Activated naive CD4-positive, alpha-beta T cell treated with anti-CD3 and anti-CD28 coated beads for 36 hours (primary cell): ENCODE measurements around the gene ETS1. TPM values are rescaled to one million over a fixed set of nuclear protein-coding genes. Genes with fewer than 3 reads are reported as not detected.

Experiments used
- CTCF ChIA-PET: fragments of 350-600 bp; sonication (Branson Sonifier 250); formaldehyde crosslinking; loops from one replicate; lab custom pipeline; 2021; ENCODE audit warnings: antibody characterized with exemption; lab: Charles Lee
- DNase-seq: peaks from one replicate; pipeline ENCODE4 v3.0.0-alpha.2; 2020
- H3K27ac Mint-ChIP-seq: one replicate; pipeline ENCODE4 v1.8.0; 2021; ENCODE audit warnings: mild to moderate bottlenecking, mixed read lengths
- H3K27me3 Mint-ChIP-seq: one replicate; pipeline ENCODE4 v1.8.0; 2021; ENCODE audit warnings: low read depth, mixed read lengths
- H3K36me3 Mint-ChIP-seq: one replicate; pipeline ENCODE4 v1.8.0; 2021; ENCODE audit warnings: low read depth, mixed read lengths
- H3K4me1 Mint-ChIP-seq: one replicate; pipeline ENCODE4 v1.8.0; 2021; ENCODE audit warnings: low read depth, mixed read lengths
- H3K4me3 Mint-ChIP-seq: one replicate; pipeline ENCODE4 v1.8.0; 2021; ENCODE audit warnings: mild to moderate bottlenecking, moderate library complexity, mixed read lengths
- H3K9me3 Mint-ChIP-seq: one replicate; pipeline ENCODE4 v1.8.0; 2021; ENCODE audit warnings: mixed read lengths
- intact Hi-C: fragments of 100-400 bp; cut with micrococcal nuclease; formaldehyde crosslinking; loops from one replicate; pipeline ENCODE4 v1.15.1; 2023
- total RNA-seq, 2 experiments: library from RNA; stranded (reverse); gene quantifications; one replicate each; pipeline ENCODE4 v1.2.3, GENCODE V29; 2021

The ETS1 gene
- total RNA-seq, 2 experiments from 2014 or later, result 336 to 338 TPM

DNA sequence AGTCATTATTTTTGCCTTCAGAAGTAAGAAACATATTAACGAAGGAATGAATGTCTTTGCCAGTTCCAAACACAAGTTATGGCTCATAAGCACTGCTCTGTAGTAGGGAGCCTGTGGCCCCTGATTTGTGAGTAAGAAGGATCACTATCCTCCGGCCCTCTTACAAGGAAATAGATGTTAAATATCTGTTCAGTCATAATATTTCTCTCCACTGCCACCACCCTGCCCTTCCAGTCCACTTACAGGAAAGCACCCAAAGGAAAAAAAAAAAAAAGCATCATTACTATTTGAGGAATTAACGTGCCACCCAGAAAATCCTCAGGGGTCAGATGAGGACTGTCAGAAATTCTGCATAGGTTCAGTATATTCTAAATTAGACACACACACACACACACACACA, 123.4 kb downstream of the ETS1 start:
- Mint-ChIP-seq H3K27me3 (no peaks in the 10 kb centered on the region), H3K4me1 (peaks cover 92% of the 10 kb centered on the region), H3K27ac (peak overlapping the region; percentile 97), H3K4me3 (peak overlapping the region; percentile 52), H3K36me3 (peaks cover 99% of the 10 kb centered on the region), H3K9me3 (no peaks in the 10 kb centered on the region)
- intact Hi-C loops, result loop anchor here (2.0 kb wide), 2 partner anchors 41 to 367 kb away; no protein-coding TSS in a partner anchor
- DNase-seq, result peak; percentile 28
- CTCF ChIA-PET, result interaction anchor here (0.5 to 2.6 kb wide), 6 partner anchors 25 to 175 kb away, joined by 3 to 14 read pairs (median 5); no protein-coding TSS in a partner anchor

DNA sequence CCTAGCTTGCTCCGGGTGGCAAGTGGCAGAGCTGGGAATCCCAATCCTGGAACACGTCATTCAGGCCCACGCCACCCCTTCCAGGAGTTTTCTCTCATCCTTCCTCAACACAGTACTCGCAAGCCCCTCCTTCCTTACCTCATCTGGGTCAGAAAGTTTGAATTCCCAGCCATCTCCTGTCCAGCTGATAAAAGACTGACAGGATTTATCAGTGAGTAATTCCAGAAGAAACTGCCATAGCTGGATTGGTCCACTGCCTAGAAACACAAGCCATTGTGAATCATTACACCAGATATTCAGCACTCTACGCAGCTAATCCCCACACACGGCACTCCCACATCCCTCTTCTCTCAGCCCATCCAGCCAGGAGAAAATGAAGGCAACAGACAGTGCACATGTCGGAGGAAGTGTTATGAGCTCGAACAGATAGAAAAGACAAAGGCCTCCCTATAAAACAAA, 124.0 kb downstream of the ETS1 start:
- intact Hi-C loops, result no loop called here
- CTCF ChIA-PET, result interaction anchor here (0.6 to 1.2 kb wide), 4 partner anchors 9 to 237 kb away, joined by 3 read pairs; no protein-coding TSS in a partner anchor
- no peak for DNase-seq
- Mint-ChIP-seq H3K4me3 (peak overlapping the region; percentile 35), H3K9me3 (no peaks in the 10 kb centered on the region), H3K27ac (peak overlapping the region; percentile 97), H3K27me3 (no peaks in the 10 kb centered on the region), H3K36me3 (peaks cover 96% of the 10 kb centered on the region), H3K4me1 (peaks cover 86% of the 10 kb centered on the region)

DNA sequence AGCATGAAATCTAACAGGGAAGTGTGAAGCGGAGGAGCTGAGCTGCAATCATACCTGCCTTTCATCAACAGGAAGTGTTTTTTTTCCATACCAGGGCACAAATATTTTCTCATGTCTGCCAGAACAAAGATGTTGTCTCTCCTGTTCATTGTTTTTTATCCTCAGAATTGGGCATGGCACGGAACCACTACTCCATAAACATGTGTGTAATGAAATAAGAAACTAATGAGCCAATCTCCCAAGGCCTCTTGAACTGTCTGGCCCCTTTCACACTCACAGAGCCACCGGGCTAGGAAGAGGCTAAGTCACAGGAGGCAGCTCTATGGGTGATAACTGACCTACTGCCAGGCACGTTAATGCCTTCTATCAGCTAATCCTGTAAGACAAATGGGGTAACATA, 124.4 kb downstream of the ETS1 start:
- Mint-ChIP-seq H3K4me3 (peak overlapping the region; percentile 35), H3K4me1 (peaks cover 81% of the 10 kb centered on the region), H3K27ac (peak overlapping the region; percentile 97), H3K36me3 (peaks cover 95% of the 10 kb centered on the region), H3K27me3 (no peaks in the 10 kb centered on the region), H3K9me3 (no peaks in the 10 kb centered on the region)
- intact Hi-C loops, result no loop called here
- peak; percentile 19 for DNase-seq
- CTCF ChIA-PET, result interaction anchor here (0.6 to 1.2 kb wide), 5 partner anchors 10 to 236 kb away, joined by 3 to 4 read pairs (median 3); no protein-coding TSS in a partner anchor

DNA sequence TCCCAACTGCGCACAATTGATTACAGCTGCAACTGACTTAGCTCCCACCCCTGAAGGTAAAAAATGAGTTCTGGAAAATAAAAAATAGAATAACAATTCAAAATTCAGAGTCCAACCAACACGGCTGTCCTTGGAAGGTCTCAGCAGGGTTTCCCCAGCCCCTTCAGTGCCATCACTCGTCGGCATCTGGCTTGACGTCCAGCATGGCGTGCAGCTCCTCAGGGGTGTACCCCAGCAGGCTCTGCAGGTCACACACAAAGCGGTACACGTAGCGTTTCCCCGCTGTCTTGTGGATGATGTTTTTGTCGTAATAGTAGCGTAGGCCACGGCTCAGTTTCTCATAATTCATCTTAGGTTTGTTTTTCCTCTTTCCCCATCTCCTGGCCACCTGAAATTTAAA, 125.2 kb downstream of the ETS1 start:
- Mint-ChIP-seq H3K36me3 (peaks cover 94% of the 10 kb centered on the region), H3K4me3 (no peak overlapping the region), H3K27ac (peak overlapping the region; percentile 97), H3K9me3 (no peaks in the 10 kb centered on the region), H3K4me1 (peaks cover 77% of the 10 kb centered on the region), H3K27me3 (no peaks in the 10 kb centered on the region)
- no peak for DNase-seq
- intact Hi-C loops, result no loop called here
- CTCF ChIA-PET, result interaction anchor here (0.8 to 1.2 kb wide), 2 partner anchors 56 to 173 kb away, joined by 3 to 4 read pairs; no protein-coding TSS in a partner anchor

DNA sequence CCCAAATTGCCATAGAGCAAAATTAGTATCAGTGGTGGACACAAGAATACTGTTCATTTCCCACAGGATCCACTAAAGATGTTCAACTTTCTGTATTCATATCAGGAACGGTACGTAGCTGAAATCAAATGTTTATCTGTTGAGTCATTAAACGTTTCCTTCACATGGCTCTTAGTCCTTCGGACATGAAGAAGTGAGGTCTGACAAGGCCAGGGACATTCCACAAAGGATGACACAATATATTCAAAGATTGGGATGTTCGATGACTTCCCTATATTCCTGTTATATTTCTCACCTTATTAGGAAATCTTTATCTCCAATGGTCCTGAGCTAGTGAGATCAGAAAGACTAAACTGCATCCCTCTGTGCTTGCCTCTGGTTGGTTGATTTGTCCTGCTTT, 129.0 kb downstream of the ETS1 start:
- no peaks in the 10 kb centered on the region for H3K9me3 Mint-ChIP-seq
- CTCF ChIA-PET, result interaction anchor here (0.6 to 2.2 kb wide), 4 partner anchors 18 to 301 kb away, joined by 3 to 8 read pairs (median 4); no protein-coding TSS in a partner anchor
- no peak for DNase-seq
- peaks cover 66% of the 10 kb centered on the region for H3K4me1 Mint-ChIP-seq
- H3K27ac Mint-ChIP-seq, result no peak overlapping the region
- H3K4me3 Mint-ChIP-seq, result no peak overlapping the region
- intact Hi-C loops, result no loop called here
- peaks cover 62% of the 10 kb centered on the region for H3K36me3 Mint-ChIP-seq
- H3K27me3 Mint-ChIP-seq, result no peaks in the 10 kb centered on the region

DNA sequence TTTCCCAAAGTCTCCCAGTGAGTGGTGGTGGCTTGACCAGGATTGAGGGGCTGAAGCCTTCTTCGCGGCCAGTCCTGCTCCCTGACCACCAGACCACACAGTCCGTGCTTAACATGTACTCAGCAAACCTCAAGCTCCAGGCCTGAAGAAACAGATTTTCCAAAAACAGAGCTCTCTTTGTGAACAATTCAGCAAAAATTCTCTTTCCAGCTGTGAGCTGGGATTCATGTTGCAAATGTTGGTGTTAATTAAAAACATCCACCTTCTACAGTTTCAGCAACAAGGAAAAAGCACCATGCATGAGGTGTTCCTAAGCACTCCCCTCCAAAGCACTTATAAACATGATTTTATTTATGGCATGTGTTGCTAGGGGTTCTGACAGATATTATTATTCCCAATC, 129.5 kb downstream of the ETS1 start:
- DNase-seq, result no peak
- H3K36me3 Mint-ChIP-seq, result peaks cover 58% of the 10 kb centered on the region
- no peaks in the 10 kb centered on the region for H3K27me3 Mint-ChIP-seq
- intact Hi-C loops, result no loop called here
- H3K9me3 Mint-ChIP-seq, result no peaks in the 10 kb centered on the region
- CTCF ChIA-PET, result interaction anchor here (1.3 to 2.3 kb wide), 3 partner anchors 167 to 300 kb away, joined by 5 to 8 read pairs (median 6); no protein-coding TSS in a partner anchor
- no peak overlapping the region for H3K4me3 Mint-ChIP-seq
- peak overlapping the region; percentile 64 for H3K27ac Mint-ChIP-seq
- H3K4me1 Mint-ChIP-seq, result peaks cover 66% of the 10 kb centered on the region

DNA sequence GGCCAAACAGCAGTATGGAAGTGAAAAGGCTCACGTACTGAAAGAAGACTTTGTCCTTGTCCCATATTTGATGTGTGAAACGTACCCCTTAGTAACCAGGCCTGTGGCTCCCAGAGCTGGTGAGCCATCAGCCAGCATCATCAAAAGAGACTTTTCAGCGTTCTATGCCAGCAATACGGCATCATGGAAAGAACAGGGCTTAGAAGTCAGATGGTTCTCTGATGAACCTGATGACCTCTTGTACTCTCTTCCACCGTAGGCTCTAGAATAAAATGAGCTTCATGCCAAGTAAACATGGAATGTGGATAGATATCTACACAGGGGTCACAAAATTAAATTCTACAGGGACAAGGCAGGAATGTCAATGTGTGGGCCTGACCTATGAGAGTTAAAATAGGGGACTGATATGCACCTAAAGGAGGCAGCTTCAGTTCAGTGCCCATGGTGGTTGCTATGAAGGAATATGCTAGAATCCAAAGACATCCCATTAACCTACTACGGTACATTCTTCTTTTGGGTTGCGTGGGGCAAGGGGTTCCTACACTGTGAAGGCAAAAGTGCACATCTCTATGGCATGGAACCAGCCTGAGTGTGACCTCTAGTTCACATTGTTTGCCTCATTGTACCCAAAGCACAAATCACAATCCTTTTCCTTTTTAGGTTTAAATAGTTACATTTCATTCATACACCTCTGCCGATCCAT, 130.6 kb downstream of the ETS1 start:
- CTCF ChIA-PET, result interaction anchor here (0.6 to 2.3 kb wide), 4 partner anchors 50 to 917 kb away, joined by 3 to 8 read pairs (median 5); no protein-coding TSS in a partner anchor
- H3K27ac Mint-ChIP-seq, result peak overlapping the region; percentile 70
- peaks cover 46% of the 10 kb centered on the region for H3K36me3 Mint-ChIP-seq
- DNase-seq, result no peak
- H3K9me3 Mint-ChIP-seq, result no peaks in the 10 kb centered on the region
- peaks cover 65% of the 10 kb centered on the region for H3K4me1 Mint-ChIP-seq
- no peak overlapping the region for H3K4me3 Mint-ChIP-seq
- intact Hi-C loops, result no loop called here
- H3K27me3 Mint-ChIP-seq, result no peaks in the 10 kb centered on the region

DNA sequence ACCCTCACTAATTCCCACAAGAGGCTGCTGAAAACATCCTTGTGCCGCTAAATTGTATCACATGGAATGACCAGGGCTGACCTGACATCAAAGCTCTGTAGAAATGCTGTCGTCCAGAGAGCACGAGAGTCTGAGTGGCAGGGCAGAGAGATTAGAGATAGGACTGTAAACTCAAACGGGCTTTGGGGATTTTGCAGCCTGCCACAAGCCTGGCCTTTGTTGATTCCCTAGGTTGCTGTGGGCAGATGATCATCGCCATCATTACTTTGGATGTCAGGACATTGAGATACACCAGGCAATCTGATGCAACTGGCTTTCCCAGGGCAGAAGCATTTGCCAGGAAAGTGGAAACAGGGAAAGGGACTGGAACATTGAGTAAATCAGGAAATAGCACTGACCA, 131.6 kb downstream of the ETS1 start:
- no peak overlapping the region for H3K4me3 Mint-ChIP-seq
- intact Hi-C loops, result loop anchor here (2.0 kb wide), 1 partner anchor 35 kb away; no protein-coding TSS in a partner anchor
- peaks cover 1% of the 10 kb centered on the region for H3K9me3 Mint-ChIP-seq
- no peak overlapping the region for H3K27ac Mint-ChIP-seq
- peaks cover 60% of the 10 kb centered on the region for H3K4me1 Mint-ChIP-seq
- peaks cover 39% of the 10 kb centered on the region for H3K36me3 Mint-ChIP-seq
- CTCF ChIA-PET, result interaction anchor here (2.3 kb wide), 1 partner anchor 165 kb away, joined by 5 read pairs; no protein-coding TSS in a partner anchor
- H3K27me3 Mint-ChIP-seq, result no peaks in the 10 kb centered on the region
- DNase-seq, result no peak

DNA sequence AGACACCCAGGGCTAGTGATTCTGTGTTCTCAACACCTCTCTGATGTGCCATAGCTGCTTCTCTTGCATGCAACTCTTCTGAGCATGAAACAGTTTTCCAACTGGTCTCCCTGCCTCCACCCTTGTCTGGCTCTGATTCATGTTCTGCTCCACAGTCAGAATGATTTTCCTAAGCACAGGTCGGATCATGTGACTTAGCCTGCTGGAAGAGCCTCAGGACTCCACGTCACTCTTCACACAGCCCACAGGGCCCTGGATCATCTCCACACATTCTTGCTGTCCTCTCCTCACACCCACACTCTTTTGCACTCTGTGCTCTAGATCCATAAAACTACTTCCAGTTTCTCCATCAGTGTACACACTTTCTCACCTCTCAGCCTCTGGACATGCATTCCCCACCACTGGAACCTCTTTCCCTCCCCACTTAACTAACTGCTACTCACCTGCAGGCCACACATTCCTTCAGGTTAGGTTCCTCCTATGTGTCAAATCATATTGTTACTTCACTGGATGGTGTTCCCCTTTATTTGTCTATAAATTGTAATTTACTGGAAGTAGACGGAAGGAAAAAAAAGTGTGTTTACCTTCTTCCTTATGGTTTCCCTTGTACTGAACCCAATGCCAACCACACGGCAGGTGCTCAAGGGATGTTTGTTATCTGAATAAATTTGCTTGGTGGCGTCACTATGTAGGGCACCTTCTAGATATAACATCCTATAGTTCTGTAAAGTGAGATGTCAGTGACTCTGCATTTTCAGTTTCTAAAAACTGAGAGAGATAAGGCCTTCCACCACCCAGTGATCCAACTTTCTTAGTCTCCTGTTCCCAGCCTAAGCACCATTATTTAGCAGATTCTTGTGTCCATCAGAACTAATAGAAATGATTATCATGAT, 133.7 kb downstream of the ETS1 start:
- peaks cover 1% of the 10 kb centered on the region for H3K9me3 Mint-ChIP-seq
- H3K36me3 Mint-ChIP-seq, result peaks cover 21% of the 10 kb centered on the region
- CTCF ChIA-PET, result interaction anchor here (1.1 kb wide), 1 partner anchor 179 kb away, joined by 4 read pairs; no protein-coding TSS in a partner anchor
- peaks cover 60% of the 10 kb centered on the region for H3K4me1 Mint-ChIP-seq
- no peaks in the 10 kb centered on the region for H3K27me3 Mint-ChIP-seq
- DNase-seq, result no peak
- H3K27ac Mint-ChIP-seq, result peak overlapping the region; percentile 15
- intact Hi-C loops, result loop anchor here (2.0 kb wide), 1 partner anchor 33 kb away; no protein-coding TSS in a partner anchor
- H3K4me3 Mint-ChIP-seq, result no peak overlapping the region

DNA sequence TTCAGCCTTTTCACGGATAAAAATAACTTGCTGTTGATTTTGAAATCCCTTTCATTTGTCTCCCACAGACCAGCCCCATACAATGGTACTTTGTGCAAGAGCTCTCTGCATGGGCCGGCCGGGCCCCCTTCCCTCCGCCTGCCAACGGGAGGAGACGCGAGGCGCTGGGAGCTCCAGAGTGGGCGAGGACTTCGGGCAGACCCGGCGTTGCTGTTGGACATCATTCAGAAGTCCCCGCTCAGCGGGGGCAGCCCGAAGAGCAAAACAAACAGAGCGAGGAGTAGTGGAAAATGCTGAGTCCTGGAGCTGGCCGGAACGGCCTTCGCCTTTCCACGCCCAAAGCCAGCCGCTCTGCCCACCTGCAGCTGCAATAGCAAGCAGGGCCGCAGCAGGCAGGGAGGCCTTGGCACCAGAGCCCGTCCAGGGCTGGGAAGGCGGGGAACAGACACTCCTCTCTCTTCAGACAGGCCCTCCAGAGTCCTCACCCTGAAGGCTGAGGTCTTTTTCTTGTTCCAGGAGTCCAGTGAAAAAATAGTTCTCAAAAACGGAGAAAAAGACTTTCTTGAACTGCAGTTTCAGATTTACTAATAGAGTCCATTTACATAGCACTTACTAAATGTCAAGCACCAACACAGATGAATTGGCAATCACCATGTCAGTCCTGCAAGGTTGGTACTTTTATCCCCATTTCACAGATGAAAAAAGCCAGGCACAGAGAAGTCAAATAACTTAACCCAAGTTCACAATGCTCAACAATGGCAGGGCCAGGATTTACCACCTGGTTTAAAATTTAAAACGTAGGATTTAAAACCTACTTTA, 135.5 kb downstream of the ETS1 start:
- no peak overlapping the region for H3K4me3 Mint-ChIP-seq
- no peak overlapping the region for H3K27ac Mint-ChIP-seq

More for the DNA sequence above, 135.5 kb downstream of the ETS1 start:
- no peak for DNase-seq
- intact Hi-C loops, result no loop called here
- Mint-ChIP-seq H3K36me3 (peaks cover 8% of the 10 kb centered on the region), H3K9me3 (peaks cover 1% of the 10 kb centered on the region), H3K27me3 (no peaks in the 10 kb centered on the region), H3K4me1 (peaks cover 68% of the 10 kb centered on the region)
- CTCF ChIA-PET, result no interaction called here
